Measurements from ENCODE around the gene PCDHA13. TPM values are rescaled to one million over a fixed set of nuclear protein-coding genes. Genes with fewer than 3 reads are reported as not detected.

PCDHA13 gene
- 0.03 to 0.06 TPM (median 0.05 TPM) in 5 replicates for total RNA-seq (2022; extraction: Qiagen RNA extraction)

GRCh38 chr5:140881889-140882590, at the start of gene PCDHA13:
TSS of gene PCDHA13 (plus strand) at chr5:140882124. CDS start at chr5:140882269, 145 bp downstream.

GRCh38 chr5:140833993-140834392, 47.9 kb upstream of the PCDHA13 start, which contains the start of gene PCDHA7:
TSS of gene PCDHA7 (plus strand) at chr5:140834269. CDS start at chr5:140834384, 115 bp downstream.

GRCh38 chr5:140840978-140841962, 40.7 kb upstream of the PCDHA13 start, which contains the start of gene PCDHA8:
TSS of gene PCDHA8 (plus strand) at chr5:140841187. CDS start at chr5:140841322, 135 bp downstream.

GRCh38 chr5:140848139-140849102, 33.5 kb upstream of the PCDHA13 start, which contains the start of gene PCDHA9:
TSS of gene PCDHA9 (plus strand) at chr5:140848382. CDS start at chr5:140848496, 114 bp downstream.

GRCh38 chr5:140855772-140856674, 25.9 kb upstream of the PCDHA13 start, which contains the start of gene PCDHA10:
TSS of gene PCDHA10 (plus strand) at chr5:140855897. CDS start at chr5:140856049, 152 bp downstream.

GRCh38 chr5:140868721-140869554, 13.0 kb upstream of the PCDHA13 start, which contains the start of gene PCDHA11:
TSS of gene PCDHA11 (plus strand) at chr5:140868957. CDS start at chr5:140869104, 147 bp downstream.

GRCh38 chr5:140875085-140876065, 6.5 kb upstream of the PCDHA13 start, which contains the start of gene PCDHA12:
TSS of gene PCDHA12 (plus strand) at chr5:140875308. CDS start at chr5:140875473, 165 bp downstream.

GRCh38 chr5:140925806-140926442, 44.0 kb downstream of the PCDHA13 start, which contains the start of gene PCDHAC1:
TSS of gene PCDHAC1 (plus strand) at chr5:140926299. CDS start at chr5:140926893, 594 bp downstream.

Other genes starting within 250 kb of the PCDHA13 start
- 3.2 to 4.2 TPM (median 4.0 TPM) in 5 replicates for gene CD14, start 248.9 kb upstream of the PCDHA13 start, total RNA-seq (2022; extraction: Qiagen RNA extraction)
- gene TMCO6, start 242.7 kb upstream of the PCDHA13 start, total RNA-seq (2022; extraction: Qiagen RNA extraction): 10.6 to 14.5 TPM (median 12.3 TPM) in 5 replicates
- 100 to 127 TPM (median 113 TPM) in 5 replicates for gene NDUFA2, start 234.5 kb upstream of the PCDHA13 start, total RNA-seq (2022; extraction: Qiagen RNA extraction)
- gene IK, start 234.3 kb upstream of the PCDHA13 start, total RNA-seq (2022; extraction: Qiagen RNA extraction): 84.1 to 119 TPM (median 90.9 TPM) in 5 replicates
- 27.3 to 29.3 TPM (median 27.7 TPM) in 5 replicates for gene WDR55, start 217.2 kb upstream of the PCDHA13 start, total RNA-seq (2022; extraction: Qiagen RNA extraction)
- gene DND1, start 208.5 kb upstream of the PCDHA13 start, total RNA-seq (2022; extraction: Qiagen RNA extraction): 0.42 to 0.92 TPM (median 0.60 TPM) in 5 replicates
- 71.6 to 81.2 TPM (median 75.8 TPM) in 5 replicates for gene HARS1, start 190.8 kb upstream of the PCDHA13 start, total RNA-seq (2022; extraction: Qiagen RNA extraction)
- 34.5 to 42.0 TPM (median 36.8 TPM) in 5 replicates for gene HARS2, start 190.7 kb upstream of the PCDHA13 start, total RNA-seq (2022; extraction: Qiagen RNA extraction)
- gene ZMAT2, start 181.7 kb upstream of the PCDHA13 start, total RNA-seq (2022; extraction: Qiagen RNA extraction): 77.3 to 107 TPM (median 81.6 TPM) in 5 replicates
- 0.14 to 0.26 TPM (median 0.22 TPM) in 5 replicates for gene PCDHA1, start 96.0 kb upstream of the PCDHA13 start, total RNA-seq (2022; extraction: Qiagen RNA extraction)
- gene PCDHA2, start 87.3 kb upstream of the PCDHA13 start, total RNA-seq (2022; extraction: Qiagen RNA extraction): 0.02 to 0.09 TPM (median 0.06 TPM) in 5 replicates
- 0.82 to 1.0 TPM (median 0.93 TPM) in 5 replicates for gene PCDHA3, start 81.1 kb upstream of the PCDHA13 start, total RNA-seq (2022; extraction: Qiagen RNA extraction)
- gene PCDHA4, start 75.1 kb upstream of the PCDHA13 start, total RNA-seq (2022; extraction: Qiagen RNA extraction): 1.5 to 2.0 TPM (median 1.8 TPM) in 5 replicates
- gene PCDHA5, start 60.5 kb upstream of the PCDHA13 start, total RNA-seq (2022; extraction: Qiagen RNA extraction): 0.60 to 0.89 TPM (median 0.70 TPM) in 5 replicates
- 0.03 to 0.07 TPM (median 0.07 TPM) in 5 replicates for gene PCDHA6, start 54.2 kb upstream of the PCDHA13 start, total RNA-seq (2022; extraction: Qiagen RNA extraction)
- 0.06 to 0.12 TPM (median 0.08 TPM) in 5 replicates for gene PCDHA7, start 47.9 kb upstream of the PCDHA13 start, total RNA-seq (2022; extraction: Qiagen RNA extraction)
- 0.02 to 0.09 TPM (median 0.07 TPM) in 5 replicates for gene PCDHA8, start 40.9 kb upstream of the PCDHA13 start, total RNA-seq (2022; extraction: Qiagen RNA extraction)
- gene PCDHA9, start 33.7 kb upstream of the PCDHA13 start, total RNA-seq (2022; extraction: Qiagen RNA extraction): 0.01 TPM in 2 of 5 replicates, not detected in the others
- 0.01 to 0.02 TPM (median 0.01 TPM) in 3 of 5 replicates, not detected in the others for gene PCDHA10, start 26.2 kb upstream of the PCDHA13 start, total RNA-seq (2022; extraction: Qiagen RNA extraction)
- 0.04 to 0.24 TPM (median 0.08 TPM) in 5 replicates for gene PCDHA11, start 13.2 kb upstream of the PCDHA13 start, total RNA-seq (2022; extraction: Qiagen RNA extraction)
- gene PCDHA12, start 6.8 kb upstream of the PCDHA13 start, total RNA-seq (2022; extraction: Qiagen RNA extraction): 3.0 to 3.2 TPM (median 3.1 TPM) in 5 replicates
- gene PCDHAC1, start 44.2 kb downstream of the PCDHA13 start, total RNA-seq (2022; extraction: Qiagen RNA extraction): 1.7 to 2.2 TPM (median 1.9 TPM) in 5 replicates
- gene PCDHAC2, start 84.4 kb downstream of the PCDHA13 start, total RNA-seq (2022; extraction: Qiagen RNA extraction): 3.2 to 5.7 TPM (median 3.6 TPM) in 5 replicates
- gene PCDHB1, start 169.2 kb downstream of the PCDHA13 start, total RNA-seq (2022; extraction: Qiagen RNA extraction): not detected in 5 replicates
- 2.6 to 5.2 TPM (median 3.4 TPM) in 5 replicates for gene PCDHB2, start 212.5 kb downstream of the PCDHA13 start, total RNA-seq (2022; extraction: Qiagen RNA extraction)
- 0.02 to 0.03 TPM (median 0.02 TPM) in 3 of 5 replicates, not detected in the others for gene PCDHB3, start 218.3 kb downstream of the PCDHA13 start, total RNA-seq (2022; extraction: Qiagen RNA extraction)
- gene PCDHB4, start 239.7 kb downstream of the PCDHA13 start, total RNA-seq (2022; extraction: Qiagen RNA extraction): 0.03 to 0.12 TPM (median 0.06 TPM) in 5 replicates